ENCODE measurements around the gene TMEM42. TPM values are rescaled to one million over a fixed set of nuclear protein-coding genes. Genes with fewer than 3 reads are reported as not detected.

Gene TMEM42
- total RNA-seq, 3 donors from 2014 or later (not counting 1 experiment from before 2014, with no cell fraction given) = 9.9 to 15.9 (median 11.3) TPM

DNA sequence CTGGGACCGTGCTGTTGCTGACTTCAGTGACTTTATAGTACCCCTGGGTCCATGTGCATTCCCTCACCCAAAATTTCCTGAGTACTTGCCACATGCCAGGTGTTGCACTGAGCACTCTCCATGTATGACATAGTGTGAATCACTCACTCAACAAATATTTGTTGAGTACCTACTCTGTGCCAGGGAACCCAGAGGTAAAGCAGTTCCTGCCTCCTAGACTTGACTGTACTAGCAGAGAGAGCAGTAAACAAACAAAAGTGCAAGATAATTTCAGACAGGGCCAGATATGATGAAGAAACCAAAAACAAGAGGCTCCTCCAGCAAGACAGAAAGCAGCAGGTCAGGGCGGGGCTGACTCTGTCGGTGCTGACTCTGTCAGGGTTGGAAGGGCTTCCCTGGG lies 24.8 kb downstream of the TMEM42 start:
- 75% methylated on average over 3 of the region's 3 CpGs for WGBS (ENCODE audit: insufficient coverage)

DNA sequence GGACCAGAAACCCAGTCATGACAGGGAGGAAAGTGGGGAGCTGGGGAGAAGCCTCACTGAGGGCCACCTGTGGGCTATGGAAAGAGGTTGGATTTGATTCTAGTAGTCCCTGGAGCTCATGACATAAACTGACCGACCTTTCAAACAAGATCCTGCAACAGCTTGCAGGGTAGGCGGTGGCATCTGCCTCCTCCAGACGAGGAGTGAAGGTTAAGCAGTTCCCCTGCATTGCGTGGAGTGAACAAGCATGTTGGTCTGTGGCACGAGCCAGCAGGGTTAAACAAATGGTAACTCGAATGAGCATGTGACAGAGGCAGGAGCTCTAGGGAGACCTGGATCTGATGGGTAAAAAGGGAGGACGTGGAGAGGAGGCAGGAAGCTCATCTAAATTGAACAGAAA lies 25.4 kb downstream of the TMEM42 start:
- ATAC-seq (no peak), DNase-seq (no peak)
- TF ChIP-seq, protein P1, sequence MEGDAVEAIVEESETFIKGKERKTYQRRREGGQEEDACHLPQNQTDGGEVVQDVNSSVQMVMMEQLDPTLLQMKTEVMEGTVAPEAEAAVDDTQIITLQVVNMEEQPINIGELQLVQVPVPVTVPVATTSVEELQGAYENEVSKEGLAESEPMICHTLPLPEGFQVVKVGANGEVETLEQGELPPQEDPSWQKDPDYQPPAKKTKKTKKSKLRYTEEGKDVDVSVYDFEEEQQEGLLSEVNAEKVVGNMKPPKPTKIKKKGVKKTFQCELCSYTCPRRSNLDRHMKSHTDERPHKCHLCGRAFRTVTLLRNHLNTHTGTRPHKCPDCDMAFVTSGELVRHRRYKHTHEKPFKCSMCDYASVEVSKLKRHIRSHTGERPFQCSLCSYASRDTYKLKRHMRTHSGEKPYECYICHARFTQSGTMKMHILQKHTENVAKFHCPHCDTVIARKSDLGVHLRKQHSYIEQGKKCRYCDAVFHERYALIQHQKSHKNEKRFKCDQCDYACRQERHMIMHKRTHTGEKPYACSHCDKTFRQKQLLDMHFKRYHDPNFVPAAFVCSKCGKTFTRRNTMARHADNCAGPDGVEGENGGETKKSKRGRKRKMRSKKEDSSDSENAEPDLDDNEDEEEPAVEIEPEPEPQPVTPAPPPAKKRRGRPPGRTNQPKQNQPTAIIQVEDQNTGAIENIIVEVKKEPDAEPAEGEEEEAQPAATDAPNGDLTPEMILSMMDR (IDR thresholded peaks at IDR 0.05) = no peak
- Histone ChIP-seq H3K9me3 (ENCODE audit: control insufficient read depth, insufficient read depth, low read length) (no peaks in the 10 kb centered on the region), H3K27me3 (ENCODE audit: control insufficient read depth, insufficient read depth, low read length) (peaks cover 4% of the 10 kb centered on the region), H3K36me3 (ENCODE audit: control insufficient read depth, insufficient read depth, low read length) (no peaks in the 10 kb centered on the region), H3K4me3 (ENCODE audit: low read length) (no peak overlapping the region), H3K4me1 (ENCODE audit: control insufficient read depth, insufficient read depth, low read length) (no peaks in the 10 kb centered on the region), H3K27ac (ENCODE audit: low read length) (no peak overlapping the region)
- H3K4me1 Mint-ChIP-seq = no peaks in the 10 kb centered on the region
- WGBS (ENCODE audit: insufficient coverage) = 76% methylated on average over 7 of the region's 7 CpGs
- H3K27ac Mint-ChIP-seq = no peak overlapping the region
- H3K9me3 Mint-ChIP-seq = no peaks in the 10 kb centered on the region
- peaks cover 12 to 16% of the 10 kb centered on the region in 2 donors for H3K27me3 Mint-ChIP-seq (ENCODE audit: low read depth in 2 of 2)
- no peak overlapping the region for H3K4me3 Mint-ChIP-seq
- H3K36me3 Mint-ChIP-seq = no peaks in the 10 kb centered on the region
- intact Hi-C loops (cut with micrococcal nuclease) = no loop called here

More for the DNA sequence above, 24.8 kb downstream of the TMEM42 start:
- Histone ChIP-seq H3K27ac (ENCODE audit: low read length) (no peak overlapping the region), H3K4me1 (ENCODE audit: control insufficient read depth, insufficient read depth, low read length) (no peaks in the 10 kb centered on the region), H3K36me3 (ENCODE audit: control insufficient read depth, insufficient read depth, low read length) (no peaks in the 10 kb centered on the region), H3K27me3 (ENCODE audit: control insufficient read depth, insufficient read depth, low read length) (peaks cover 4% of the 10 kb centered on the region), H3K4me3 (ENCODE audit: low read length) (no peak overlapping the region), H3K9me3 (ENCODE audit: control insufficient read depth, insufficient read depth, low read length) (no peaks in the 10 kb centered on the region)
- ATAC-seq (no peak), DNase-seq (no peak)
- peaks cover 12 to 16% of the 10 kb centered on the region in 2 donors for H3K27me3 Mint-ChIP-seq (ENCODE audit: low read depth in 2 of 2)
- H3K4me3 Mint-ChIP-seq = no peak overlapping the region
- H3K36me3 Mint-ChIP-seq = no peaks in the 10 kb centered on the region
- intact Hi-C loops (cut with micrococcal nuclease) = no loop called here
- H3K9me3 Mint-ChIP-seq = no peaks in the 10 kb centered on the region
- TF ChIP-seq, protein P1 (IDR thresholded peaks at IDR 0.05) = no peak
- H3K27ac Mint-ChIP-seq = no peak overlapping the region
- no peaks in the 10 kb centered on the region for H3K4me1 Mint-ChIP-seq

DNA sequence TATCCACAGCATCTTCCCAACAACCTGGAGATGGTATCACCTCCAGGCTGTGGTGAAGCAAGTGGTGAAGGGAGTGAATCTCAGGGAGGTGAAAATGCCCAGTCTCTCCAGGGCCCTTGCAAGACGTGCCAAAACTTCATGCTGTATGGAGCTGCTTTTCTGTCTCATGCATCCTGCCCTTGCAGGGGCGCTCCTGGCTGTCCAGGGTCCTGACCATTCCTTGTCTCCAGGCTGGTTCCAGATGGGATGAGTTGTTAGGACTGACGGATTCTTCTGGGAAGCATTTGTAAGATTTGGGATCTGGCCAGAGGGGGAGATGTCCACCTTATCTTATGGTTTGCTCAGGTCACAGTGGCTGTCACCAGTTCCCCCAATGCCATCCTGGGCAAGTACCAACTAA lies 28.5 kb downstream of the TMEM42 start:
- Mint-ChIP-seq H3K27me3 (ENCODE audit: low read depth in 2 of 2) (peaks cover 12 to 15% of the 10 kb centered on the region in 2 donors), H3K27ac (no peak overlapping the region), H3K9me3 (no peaks in the 10 kb centered on the region), H3K36me3 (no peaks in the 10 kb centered on the region), H3K4me3 (no peak overlapping the region), H3K4me1 (no peaks in the 10 kb centered on the region)
- WGBS (ENCODE audit: insufficient coverage) = 84% methylated on average over 3 of the region's 3 CpGs
- no peaks in the 10 kb centered on the region for H3K4me1 ChIP-seq (ENCODE audit: control insufficient read depth, insufficient read depth, low read length)
- H3K9me3 ChIP-seq (ENCODE audit: control insufficient read depth, insufficient read depth, low read length) = no peaks in the 10 kb centered on the region
- intact Hi-C loops (cut with micrococcal nuclease) = no loop called here
- TF ChIP-seq, protein P1 (IDR thresholded peaks at IDR 0.05) = no peak
- no peak for ATAC-seq
- H3K27me3 ChIP-seq (ENCODE audit: control insufficient read depth, insufficient read depth, low read length) = peaks cover 4% of the 10 kb centered on the region
- H3K27ac ChIP-seq (ENCODE audit: low read length) = no peak overlapping the region
- no peak for DNase-seq
- no peaks in the 10 kb centered on the region for H3K36me3 ChIP-seq (ENCODE audit: control insufficient read depth, insufficient read depth, low read length)
- H3K4me3 ChIP-seq (ENCODE audit: low read length) = no peak overlapping the region

DNA sequence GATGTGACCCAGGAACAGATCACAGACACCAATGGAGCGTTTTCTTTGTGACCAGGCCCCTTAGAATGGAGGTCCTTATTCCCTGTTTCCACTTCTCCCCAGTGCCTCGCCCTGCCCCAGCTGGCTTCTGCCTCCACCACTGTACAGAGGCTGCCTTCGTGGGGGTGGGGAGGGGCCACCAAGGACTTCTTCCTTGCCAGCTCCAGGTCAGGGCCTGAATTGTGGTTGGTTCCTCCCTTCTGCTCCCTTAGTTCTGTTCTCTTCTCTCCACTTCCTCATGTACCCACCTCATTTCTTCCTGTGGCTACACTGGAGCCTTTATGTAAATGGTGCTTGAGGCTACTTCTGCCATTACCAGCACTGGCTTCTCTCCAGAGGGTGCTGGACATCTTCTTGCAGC lies 29.1 kb downstream of the TMEM42 start:
- no peak overlapping the region for H3K27ac Mint-ChIP-seq
- 63% methylated on average over 2 of the region's 3 CpGs for WGBS (ENCODE audit: insufficient coverage)

More for the DNA sequence above, 29.1 kb downstream of the TMEM42 start:
- Mint-ChIP-seq H3K4me1 (no peaks in the 10 kb centered on the region), H3K9me3 (no peaks in the 10 kb centered on the region), H3K4me3 (no peak overlapping the region), H3K36me3 (no peaks in the 10 kb centered on the region), H3K27me3 (ENCODE audit: low read depth in 2 of 2) (peaks cover 11 to 12% of the 10 kb centered on the region in 2 donors)
- Histone ChIP-seq H3K4me1 (ENCODE audit: control insufficient read depth, insufficient read depth, low read length) (no peaks in the 10 kb centered on the region), H3K4me3 (ENCODE audit: low read length) (no peak overlapping the region), H3K9me3 (ENCODE audit: control insufficient read depth, insufficient read depth, low read length) (no peaks in the 10 kb centered on the region), H3K27ac (ENCODE audit: low read length) (no peak overlapping the region), H3K27me3 (ENCODE audit: control insufficient read depth, insufficient read depth, low read length) (peaks cover 4% of the 10 kb centered on the region), H3K36me3 (ENCODE audit: control insufficient read depth, insufficient read depth, low read length) (no peaks in the 10 kb centered on the region)
- TF ChIP-seq, protein P1 (IDR thresholded peaks at IDR 0.05) = no peak
- ATAC-seq (no peak), DNase-seq (no peak)
- intact Hi-C loops (cut with micrococcal nuclease) = no loop called here

All from natural killer cell (primary cell).